GM19324 (cell line): Measurements from ENCODE around the gene TLK1.
"Not testable (repeated sequence)": the region's sequence is repeated elsewhere in the genome, so short reads cannot be mapped to it uniquely, and the experiment has no call there.

Source experiments
- ATAC-seq: cut with Tn5 transposase; IDR thresholded peaks from one replicate; pipeline ENCODE4 v1.9.1; 2021; ENCODE audit warnings: mild to moderate bottlenecking, moderate library complexity; ENCODE audit not compliant: unreplicated experiment, low FRiP score

Gene TLK1

DNA sequence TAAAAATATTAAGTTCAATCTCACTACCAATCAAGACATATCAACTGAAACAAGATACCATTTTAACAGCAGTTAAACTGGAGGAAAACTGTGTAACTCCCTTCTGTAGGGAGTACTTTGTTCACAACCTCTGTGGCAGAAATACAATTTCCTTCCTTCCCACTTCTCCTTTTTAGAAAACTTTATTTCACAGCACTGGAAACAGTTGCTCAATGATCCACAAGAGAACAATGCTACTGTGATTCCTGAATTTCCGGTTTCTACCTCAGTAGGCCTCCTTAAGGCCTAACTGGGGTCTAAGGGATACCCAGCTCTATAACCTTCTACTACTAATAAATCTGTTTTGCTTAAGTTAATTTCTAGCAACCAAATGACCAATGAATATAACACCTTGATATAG, 14.1 kb downstream of the TLK1 start:
- ATAC-seq = no peak

- ATAC-seq = no peak
These were observed 14.6 kb downstream of the TLK1 start for GRCh38 chr2:171146071-171146470.

DNA sequence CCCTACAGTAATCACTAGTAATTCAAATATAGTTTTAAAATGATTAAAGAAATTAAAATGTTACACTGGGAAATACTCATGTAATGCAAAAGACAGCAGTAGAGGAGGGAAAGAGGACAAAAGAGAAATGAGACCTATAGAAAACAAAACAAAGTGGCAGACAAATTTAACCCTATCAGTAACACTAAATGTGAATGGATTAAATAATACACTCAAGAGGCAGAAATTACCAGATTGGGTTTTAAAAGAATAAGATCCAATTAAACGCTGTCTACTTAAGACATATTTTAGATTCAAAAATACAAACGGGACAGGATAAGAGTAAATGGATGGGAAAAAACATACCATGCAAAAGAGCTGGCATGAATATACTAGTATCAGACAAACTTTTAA, 17.0 kb downstream of the TLK1 start:
- ATAC-seq = no peak

GRCh38 chr2:171142398-171142797, 18.3 kb downstream of the TLK1 start:
- ATAC-seq = no peak

DNA sequence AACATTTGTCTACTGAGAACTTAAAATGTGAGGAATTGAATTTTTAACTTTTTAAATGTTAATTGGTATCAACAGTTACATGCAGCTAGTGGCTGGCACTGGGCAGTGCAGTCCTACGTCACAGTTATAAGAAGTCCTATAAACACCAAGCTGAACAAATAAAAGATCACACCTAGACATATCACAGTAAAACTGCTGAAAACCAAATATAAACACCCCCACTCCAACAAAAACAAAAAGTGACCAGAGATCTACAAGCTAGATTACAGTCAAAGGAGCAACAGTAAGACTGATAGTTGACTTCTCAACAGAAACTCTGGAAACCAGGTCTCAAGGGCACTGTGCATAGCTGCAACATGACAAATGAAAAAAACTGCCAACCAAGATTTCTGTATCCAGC, 19.4 kb downstream of the TLK1 start:
- no peak for ATAC-seq

GRCh38 chr2:171139860-171140259, 20.8 kb downstream of the TLK1 start:
- ATAC-seq = no peak

GRCh38 chr2:171136024-171136423, 24.7 kb downstream of the TLK1 start:
- peak; percentile 78 for ATAC-seq

DNA sequence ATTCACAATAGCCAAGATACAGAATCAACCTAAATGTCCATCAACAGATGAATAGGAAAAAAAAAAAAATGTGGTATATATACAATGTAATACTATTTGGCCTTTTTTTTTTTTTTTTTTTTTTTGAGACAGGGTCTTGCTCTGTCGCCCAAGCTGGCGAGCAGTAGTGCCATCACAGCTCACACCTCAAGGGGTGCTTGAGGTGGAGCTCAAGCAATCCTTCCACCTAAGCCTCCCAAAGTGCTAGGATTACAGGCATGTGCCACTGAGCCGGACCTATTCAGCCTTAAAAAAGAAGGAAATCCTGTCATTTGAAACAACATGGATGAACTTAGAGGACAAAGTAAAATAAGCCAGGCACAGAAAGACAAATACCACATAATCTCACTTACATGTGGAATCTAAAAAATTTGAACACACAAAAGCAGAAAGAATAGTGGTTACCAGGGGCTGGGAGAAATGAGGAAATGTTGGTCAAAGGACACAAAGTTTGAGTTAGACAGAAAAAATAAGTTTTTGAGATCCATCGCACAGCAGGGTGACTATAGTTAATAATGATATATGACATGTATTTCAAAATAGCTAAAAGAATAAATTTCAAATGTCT, 26.0 kb downstream of the TLK1 start:
- no peak for ATAC-seq

DNA sequence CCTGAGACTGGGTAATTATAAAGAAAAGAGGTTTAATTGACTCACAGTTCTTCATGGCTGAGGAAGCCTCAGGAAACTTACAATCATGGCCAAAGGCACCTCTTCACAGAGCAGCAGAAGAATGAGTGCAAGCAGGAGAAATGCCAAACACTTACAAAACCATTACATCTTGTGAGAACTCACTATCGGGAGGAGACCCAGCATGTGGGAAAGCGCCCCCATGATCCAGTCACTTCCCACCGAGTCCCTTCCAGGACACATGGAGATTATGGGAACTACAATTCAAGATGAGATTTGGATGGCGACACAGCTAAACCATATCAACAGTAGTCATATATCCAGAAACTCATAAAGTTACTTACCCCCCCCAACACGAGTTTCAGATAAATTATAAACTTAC, 28.6 kb downstream of the TLK1 start:
- ATAC-seq = no peak

GRCh38 chr2:171128461-171128860, 32.2 kb downstream of the TLK1 start:
- ATAC-seq = no peak

- no peak for ATAC-seq
These were observed 36.2 kb downstream of the TLK1 start for GRCh38 chr2:171124541-171124940.

GRCh38 chr2:171109571-171109970, 51.1 kb downstream of the TLK1 start:
- no peak for ATAC-seq

- no peak for ATAC-seq
These were observed 51.7 kb downstream of the TLK1 start for GRCh38 chr2:171109020-171109419.

- no peak for ATAC-seq
These were observed 52.9 kb downstream of the TLK1 start for GRCh38 chr2:171107803-171108202.

DNA sequence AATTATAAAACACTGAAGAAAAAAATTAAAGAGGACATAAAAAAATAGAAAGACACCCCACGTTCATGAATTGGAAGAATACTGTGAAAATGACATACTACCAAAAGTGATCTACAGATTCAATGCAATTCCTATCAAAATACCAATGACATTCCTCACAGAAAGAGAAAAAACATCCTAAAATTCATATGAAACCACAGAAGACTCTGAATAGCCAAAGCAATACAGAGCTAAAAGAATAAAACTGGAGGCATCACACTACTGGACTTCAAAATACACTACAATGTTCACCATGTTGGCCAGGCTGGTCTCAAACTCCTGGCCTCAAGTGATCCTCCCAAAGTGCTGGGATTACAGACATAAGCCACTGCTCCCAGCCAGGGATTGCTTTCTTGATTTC, 56.3 kb downstream of the TLK1 start:
- ATAC-seq = no peak

DNA sequence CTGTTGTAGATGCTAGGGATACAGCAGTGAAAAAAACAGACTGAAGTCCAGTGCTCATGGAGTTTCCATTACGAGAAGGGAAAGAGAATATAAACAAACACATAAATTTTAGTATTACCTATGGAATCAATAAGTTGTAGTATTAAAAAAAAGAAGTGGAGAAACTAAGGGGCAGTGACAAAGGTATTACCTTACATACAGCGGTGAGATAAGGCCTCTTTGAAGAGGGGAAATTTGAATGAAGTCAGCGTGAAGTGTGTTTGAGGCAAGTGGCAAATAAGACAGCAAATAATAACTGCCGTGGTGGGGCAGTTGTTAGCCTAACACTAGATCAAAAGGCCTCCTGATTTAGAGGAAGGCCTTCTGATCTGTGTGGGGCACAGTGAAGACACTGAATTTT, 57.9 kb downstream of the TLK1 start:
- ATAC-seq = no peak

GRCh38 chr2:171100370-171100769, 60.3 kb downstream of the TLK1 start:
- no peak for ATAC-seq

DNA sequence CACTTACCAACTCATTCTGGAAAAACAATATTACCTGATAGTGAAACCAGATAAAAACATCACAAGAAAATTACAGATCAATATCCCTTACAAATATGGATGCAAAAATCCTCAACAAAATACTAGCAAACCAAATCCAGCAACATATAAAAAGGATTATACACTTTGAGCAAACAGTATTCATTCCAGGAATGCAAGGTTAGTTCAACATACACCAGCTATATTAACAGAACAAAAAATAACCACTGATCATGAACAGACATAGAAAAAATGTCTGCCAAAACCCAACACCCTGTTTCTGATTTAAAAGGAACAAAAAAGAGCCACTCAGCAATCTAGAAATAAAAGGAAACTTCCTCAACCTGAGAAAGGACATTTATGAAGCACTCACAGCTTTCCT, 62.1 kb downstream of the TLK1 start:
- ATAC-seq = no peak

DNA sequence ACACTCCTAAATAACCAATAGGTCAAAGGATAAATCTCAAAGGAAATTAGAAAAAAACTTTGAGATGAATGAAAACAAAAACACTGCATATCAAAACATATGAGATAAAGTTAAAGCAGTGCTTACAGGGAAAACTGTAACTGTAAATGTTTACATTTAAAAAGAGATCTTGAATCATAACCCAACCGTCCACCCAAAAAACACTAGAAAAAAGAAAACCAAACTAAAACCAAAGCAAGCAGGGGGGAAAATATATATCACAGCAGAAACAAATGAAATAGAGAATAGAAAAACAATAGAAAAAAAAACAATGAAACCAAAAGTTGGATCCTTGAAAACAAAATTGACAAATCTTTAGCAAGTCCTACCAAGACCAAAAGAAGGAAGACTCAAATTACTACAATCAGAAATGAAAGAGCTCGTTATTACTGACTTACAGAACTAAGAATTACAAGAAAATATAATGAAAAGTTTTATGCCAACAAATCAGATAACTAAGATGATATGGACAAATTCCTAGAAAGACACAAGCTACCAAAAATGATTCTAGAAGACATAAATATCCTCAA, 65.6 kb downstream of the TLK1 start:
- no peak for ATAC-seq

- ATAC-seq = not testable (repeated sequence)
These were observed 69.2 kb downstream of the TLK1 start for GRCh38 chr2:171091517-171091916.

- no peak for ATAC-seq
These were observed 71.2 kb downstream of the TLK1 start for GRCh38 chr2:171089489-171089888.

DNA sequence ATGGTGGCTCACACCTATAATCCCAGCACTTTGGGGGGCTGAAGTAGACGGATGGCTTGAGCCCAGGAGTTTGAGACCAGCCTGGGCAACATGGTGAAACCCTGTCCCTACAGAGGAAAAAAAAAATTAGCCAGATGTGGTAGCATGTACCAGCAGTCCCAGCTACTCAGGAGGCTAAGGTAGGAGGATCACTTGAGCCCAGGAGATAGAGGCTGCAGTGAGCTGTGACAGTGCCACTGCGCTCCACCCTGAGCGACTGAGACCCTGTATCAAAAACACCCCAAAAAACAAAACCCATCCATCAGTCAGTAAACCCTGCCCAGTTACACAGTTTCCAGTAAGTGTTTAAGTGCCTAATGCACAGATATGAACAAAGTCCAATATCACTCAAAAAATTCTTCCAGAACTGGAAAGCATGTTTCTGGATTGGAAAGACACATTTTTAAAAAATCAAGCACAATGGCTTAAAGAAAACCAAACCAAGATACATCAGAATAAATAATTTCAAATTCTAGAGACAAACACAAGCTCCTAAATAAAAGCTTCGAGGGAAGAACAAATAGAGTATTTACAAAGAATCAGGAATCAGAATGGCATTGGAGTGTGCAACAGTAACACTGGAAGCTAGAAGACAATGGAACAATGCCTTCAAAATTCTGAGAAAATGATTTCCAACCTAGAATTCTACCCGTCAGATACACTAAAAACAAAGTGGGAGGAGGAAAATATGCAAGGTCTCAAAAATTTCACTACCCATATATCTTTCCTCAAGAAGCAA, 72.4 kb downstream of the TLK1 start:
- no peak for ATAC-seq
